PC-9 (cell line): ENCODE data around the gene PCLO. TPM values are rescaled to one million over a fixed set of nuclear protein-coding genes. Genes with fewer than 3 reads are reported as not detected.

ENCODE experiments used
- BruUV-seq: library from RNA; stranded (reverse); fragments of 400-500 nt; replicated peaks from 2 replicates; lab custom pipeline; 2021; lab: Mats Ljungman, UMichigan
- CTCF ChIA-PET: fragments of 300-600 bp; sonication (Branson Sonifier 250); formaldehyde crosslinking; loops from one replicate; lab custom pipeline; 2022; ENCODE audit warnings: antibody characterized with exemption; lab: Charles Lee
- POLR2A ChIA-PET: fragments of 300-600 bp; sonication (Branson Sonifier 250); formaldehyde crosslinking; loops from one replicate; lab custom pipeline; 2022; ENCODE audit warnings: antibody characterized with exemption; ENCODE audit not compliant: unreplicated experiment; lab: Charles Lee
- DNase-seq, 2 experiments: peaks; one replicate each; pipeline versions ENCODE4 v3.0.0 to v3.0.0-alpha.2; 2015 to 2022; ENCODE audit warnings: mixed read lengths in 1 of 2
- H2AFZ ChIP-seq: fragments of 200-600 bp; sonication (generic); 2 replicates; pipeline ENCODE4 v1.8.1; 2017; ENCODE audit warnings: antibody characterized with exemption
- H3F3A ChIP-seq: fragments of 200-600 bp; sonication (generic); 2 replicates; pipeline ENCODE4 v1.8.1; 2017; ENCODE audit warnings: antibody characterized with exemption, mild to moderate bottlenecking, low read depth; ENCODE audit not compliant: insufficient read depth
- H3K27ac ChIP-seq: fragments of 200-600 bp; sonication (generic); 2 replicates; pipeline ENCODE4 v1.6.1; 2016; ENCODE audit warnings: mixed run types
- H3K27me3 ChIP-seq: fragments of 200-600 bp; sonication (generic); 2 replicates; pipeline ENCODE4 v1.6.1; 2016; ENCODE audit warnings: low read depth, mixed run types; ENCODE audit not compliant: insufficient read depth
- H3K36me3 ChIP-seq: fragments of 200-600 bp; sonication (generic); 2 replicates; pipeline ENCODE4 v1.6.1; 2016; ENCODE audit warnings: low read depth, mixed run types
- H3K4me1 ChIP-seq: fragments of 200-600 bp; sonication (generic); replicated peaks from 2 replicates; pipeline ENCODE4 v1.6.1; 2016; ENCODE audit warnings: mixed run types; ENCODE audit not compliant: insufficient read depth
- H3K4me2 ChIP-seq: fragments of 200-600 bp; sonication (generic); 2 replicates; pipeline ENCODE4 v1.6.1; 2017; ENCODE audit warnings: mixed run types
- H3K4me3 ChIP-seq: fragments of 200-600 bp; sonication (generic); 2 replicates; pipeline ENCODE4 v1.6.1; 2016; ENCODE audit warnings: mixed run types
- H3K79me2 ChIP-seq: fragments of 200-600 bp; sonication (generic); 2 replicates; pipeline ENCODE4 v1.6.1; 2017; ENCODE audit warnings: low read depth, mixed run types
- H3K9me2 ChIP-seq: fragments of 200-600 bp; sonication (generic); 2 replicates; pipeline ENCODE4 v1.8.1; 2017; ENCODE audit warnings: mild to moderate bottlenecking; ENCODE audit not compliant: insufficient read depth
- H3K9me3 ChIP-seq: fragments of 200-600 bp; sonication (generic); 2 replicates; pipeline ENCODE4 v1.8.1; 2016; ENCODE audit warnings: low read depth; ENCODE audit not compliant: insufficient read depth
- H4K20me1 ChIP-seq: fragments of 200-600 bp; sonication (generic); 2 replicates; pipeline ENCODE4 v1.8.1; 2017; ENCODE audit not compliant: insufficient read depth
- EZH2 ChIP-seq: fragments of 200-600 bp; sonication (generic); IDR thresholded peaks from 2 replicates; pipeline ENCODE4 v1.8.0; 2017; ENCODE audit warnings: antibody characterized with exemption, low read depth
- intact Hi-C: fragments of 100-400 bp; cut with micrococcal nuclease; formaldehyde crosslinking; loops from one replicate; pipeline ENCODE4 v1.10.0; 2022; ENCODE audit not compliant: unreplicated experiment
- total RNA-seq: library from RNA; stranded (reverse); gene quantifications from 2 replicates; pipeline ENCODE4 v1.2.3, GENCODE V29; 2021
- TF ChIP-seq, protein P1 (sequence below): fragments of 200-600 bp; sonication (generic); conservative IDR thresholded peaks from 2 replicates; pipeline ENCODE4 v1.6.1; 2017; ENCODE audit warnings: mixed run types, antibody characterized with exemption, mild to moderate bottlenecking, moderate library complexity

The PCLO gene
- total RNA-seq, 1 experiment from 2014 or later: 4.0 TPM

GRCh38 chr7:82950436-82950835 lies 212.2 kb downstream of the PCLO start:
- no peak overlapping the region; the same call in 1 of the 2 replicates for H2AFZ ChIP-seq
- peaks cover 8% of the 10 kb centered on the region; the same call in 1 of the 2 replicates for H3K9me2 ChIP-seq
- no peak overlapping the region for H3K4me2 ChIP-seq
- no peaks in the 10 kb centered on the region for H3K27me3 ChIP-seq
- H3K4me1 ChIP-seq: no peaks in the 10 kb centered on the region
- intact Hi-C loops: no loop called here
- CTCF ChIA-PET: no interaction called here
- no TSS peak for BruUV-seq
- H3K36me3 ChIP-seq: no peaks in the 10 kb centered on the region
- POLR2A ChIA-PET: no interaction called here
- no peaks in the 10 kb centered on the region for H4K20me1 ChIP-seq
- H3K9me3 ChIP-seq: 0 out of 2 replicates have a peak, but pooled peaks cover 5% of the 10 kb centered on the region
- no peak for DNase-seq
- no peak overlapping the region for H3K4me3 ChIP-seq
- no peak overlapping the region for H3K27ac ChIP-seq
- TF ChIP-seq, protein P1, sequence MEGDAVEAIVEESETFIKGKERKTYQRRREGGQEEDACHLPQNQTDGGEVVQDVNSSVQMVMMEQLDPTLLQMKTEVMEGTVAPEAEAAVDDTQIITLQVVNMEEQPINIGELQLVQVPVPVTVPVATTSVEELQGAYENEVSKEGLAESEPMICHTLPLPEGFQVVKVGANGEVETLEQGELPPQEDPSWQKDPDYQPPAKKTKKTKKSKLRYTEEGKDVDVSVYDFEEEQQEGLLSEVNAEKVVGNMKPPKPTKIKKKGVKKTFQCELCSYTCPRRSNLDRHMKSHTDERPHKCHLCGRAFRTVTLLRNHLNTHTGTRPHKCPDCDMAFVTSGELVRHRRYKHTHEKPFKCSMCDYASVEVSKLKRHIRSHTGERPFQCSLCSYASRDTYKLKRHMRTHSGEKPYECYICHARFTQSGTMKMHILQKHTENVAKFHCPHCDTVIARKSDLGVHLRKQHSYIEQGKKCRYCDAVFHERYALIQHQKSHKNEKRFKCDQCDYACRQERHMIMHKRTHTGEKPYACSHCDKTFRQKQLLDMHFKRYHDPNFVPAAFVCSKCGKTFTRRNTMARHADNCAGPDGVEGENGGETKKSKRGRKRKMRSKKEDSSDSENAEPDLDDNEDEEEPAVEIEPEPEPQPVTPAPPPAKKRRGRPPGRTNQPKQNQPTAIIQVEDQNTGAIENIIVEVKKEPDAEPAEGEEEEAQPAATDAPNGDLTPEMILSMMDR: no peak
- TF ChIP-seq EZH2: no peak
- no peaks in the 10 kb centered on the region for H3K79me2 ChIP-seq
- no peaks in the 10 kb centered on the region for H3F3A ChIP-seq

DNA sequence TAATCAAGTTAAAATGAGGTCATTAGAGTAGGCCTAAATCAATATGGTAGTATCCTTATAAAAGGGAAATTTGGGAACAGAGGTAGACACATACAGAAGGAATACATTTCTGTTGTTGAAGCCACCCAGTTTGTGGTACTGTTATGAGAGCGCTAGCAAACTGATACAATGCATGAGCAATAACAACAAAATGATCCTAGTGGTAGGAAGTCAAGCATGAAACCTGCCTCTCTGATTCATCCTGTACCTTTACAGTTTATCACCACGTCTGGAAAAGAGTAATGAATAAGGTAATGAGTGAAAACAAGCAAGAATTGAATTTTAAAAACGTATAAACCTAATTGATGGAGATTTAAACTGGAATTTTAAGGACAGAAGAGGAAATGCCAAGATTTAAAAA lies 217.2 kb downstream of the PCLO start:
- no peaks in the 10 kb centered on the region for H3K79me2 ChIP-seq
- 0 out of 2 replicates have a peak, but pooled peaks cover 6% of the 10 kb centered on the region for H3K9me3 ChIP-seq
- peaks cover 8% of the 10 kb centered on the region; the same call in 1 of the 2 replicates for H3K9me2 ChIP-seq
- H2AFZ ChIP-seq: no peak overlapping the region
- TF ChIP-seq, protein P1: no peak
- TF ChIP-seq EZH2: no peak
- no peak for DNase-seq
- BruUV-seq: no TSS peak
- no peaks in the 10 kb centered on the region for H3K36me3 ChIP-seq
- no peaks in the 10 kb centered on the region for H4K20me1 ChIP-seq
- H3K4me2 ChIP-seq: no peak overlapping the region
- H3K4me1 ChIP-seq: no peaks in the 10 kb centered on the region
- no peaks in the 10 kb centered on the region for H3F3A ChIP-seq
- POLR2A ChIA-PET: no interaction called here
- no peak overlapping the region for H3K27ac ChIP-seq
- CTCF ChIA-PET: no interaction called here
- intact Hi-C loops: no loop called here
- no peak overlapping the region for H3K4me3 ChIP-seq
- H3K27me3 ChIP-seq: no peaks in the 10 kb centered on the region

- no peak for DNase-seq
- Histone ChIP-seq H3K27ac (no peak overlapping the region), H3K4me2 (no peak overlapping the region), H2AFZ (no peak overlapping the region), H3F3A (no peaks in the 10 kb centered on the region), H3K79me2 (no peaks in the 10 kb centered on the region), H3K36me3 (no peaks in the 10 kb centered on the region), H4K20me1 (no peaks in the 10 kb centered on the region), H3K4me3 (no peak overlapping the region), H3K9me3 (0 out of 2 replicates have a peak, but pooled peaks cover 6% of the 10 kb centered on the region), H3K4me1 (no peaks in the 10 kb centered on the region), H3K27me3 (no peaks in the 10 kb centered on the region), H3K9me2 (peaks cover 8% of the 10 kb centered on the region; the same call in 1 of the 2 replicates)
- TF ChIP-seq, protein P1: no peak
- no peak for TF ChIP-seq EZH2
- BruUV-seq: no TSS peak
- CTCF ChIA-PET: no interaction called here
- POLR2A ChIA-PET: no interaction called here
- intact Hi-C loops: no loop called here
Observed at GRCh38 chr7:82945056-82945455, 217.6 kb downstream of the PCLO start.
